Inflammatory macrophage (primary cell): ENCODE results near the gene SOCS7.

Source experiments
- DNase-seq, 2 donors: peaks; one replicate each; pipeline ENCODE4 v3.0.0-alpha.2; 2020 to 2022

SOCS7 gene

GRCh38 chr17:38364741-38365140 is 13.1 kb downstream of the SOCS7 start:
- DNase-seq = no peak

GRCh38 chr17:38369124-38369886 is 17.7 kb downstream of the SOCS7 start:
- DNase-seq = no peak

- DNase-seq = no peak
These were observed 27.8 kb downstream of the SOCS7 start for GRCh38 chr17:38379448-38379847.

DNA sequence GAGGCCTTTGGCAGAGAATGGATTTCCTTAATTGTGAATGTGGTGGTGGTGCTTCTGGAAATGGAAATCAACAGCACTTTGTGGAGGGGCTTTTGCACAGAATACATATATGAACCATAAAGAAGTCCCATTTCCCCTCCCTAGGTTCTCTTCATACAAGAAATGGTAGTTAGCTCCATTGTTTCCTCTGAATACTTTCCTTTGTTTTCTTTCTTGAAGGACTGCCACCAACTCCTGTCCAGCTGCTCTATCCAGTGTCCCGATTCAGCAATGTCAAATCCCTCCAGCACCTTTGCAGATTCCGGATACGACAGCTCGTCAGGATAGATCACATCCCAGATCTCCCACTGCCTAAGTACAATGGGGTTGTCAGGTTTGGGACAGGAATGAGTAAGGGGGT is 43.4 kb downstream of the SOCS7 start:
- DNase-seq = no peak

DNA sequence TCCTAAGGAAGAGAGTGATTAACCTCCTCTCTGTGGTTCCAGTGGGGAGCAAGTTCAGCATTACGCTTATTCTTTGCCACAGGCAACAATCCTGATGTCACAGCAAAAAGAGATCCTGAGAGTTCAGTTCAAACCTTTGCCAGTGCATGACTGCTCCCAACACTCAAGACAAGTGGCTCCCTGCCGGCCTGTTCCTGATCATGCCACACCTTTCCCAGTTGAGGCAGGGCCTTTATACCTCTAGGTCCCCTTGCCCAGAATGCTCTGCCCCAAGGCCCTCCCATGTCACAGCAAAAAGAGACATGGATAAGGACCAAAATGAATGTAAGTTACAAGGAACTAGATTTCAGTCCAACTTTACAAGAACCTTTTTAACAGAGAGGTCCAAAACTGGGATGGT is 45.6 kb downstream of the SOCS7 start:
- no peak for DNase-seq

DNA sequence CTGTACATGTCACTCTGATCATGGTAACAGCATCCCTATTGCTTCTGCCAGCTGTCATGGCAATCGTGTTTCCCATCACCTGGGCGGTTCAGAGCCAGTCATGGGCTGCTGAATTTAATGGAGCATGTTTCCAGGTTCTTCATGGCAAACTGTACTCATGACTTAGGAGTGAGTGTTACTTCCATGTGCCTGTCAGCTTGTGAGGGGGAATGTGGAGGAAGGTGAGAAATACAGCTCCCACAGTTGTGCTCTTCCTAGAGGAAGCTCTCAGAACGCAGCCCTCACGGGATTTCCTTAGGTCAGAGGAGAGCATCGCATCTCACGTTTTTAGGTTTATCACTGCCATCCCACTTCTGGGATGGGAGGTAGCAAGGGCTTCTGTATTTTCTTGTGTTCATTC is 48.6 kb downstream of the SOCS7 start:
- DNase-seq = no peak

GRCh38 chr17:38401459-38401858 is 49.8 kb downstream of the SOCS7 start:
- no peak for DNase-seq

- no peak for DNase-seq
These were observed 51.3 kb downstream of the SOCS7 start for GRCh38 chr17:38402897-38403296.

DNA sequence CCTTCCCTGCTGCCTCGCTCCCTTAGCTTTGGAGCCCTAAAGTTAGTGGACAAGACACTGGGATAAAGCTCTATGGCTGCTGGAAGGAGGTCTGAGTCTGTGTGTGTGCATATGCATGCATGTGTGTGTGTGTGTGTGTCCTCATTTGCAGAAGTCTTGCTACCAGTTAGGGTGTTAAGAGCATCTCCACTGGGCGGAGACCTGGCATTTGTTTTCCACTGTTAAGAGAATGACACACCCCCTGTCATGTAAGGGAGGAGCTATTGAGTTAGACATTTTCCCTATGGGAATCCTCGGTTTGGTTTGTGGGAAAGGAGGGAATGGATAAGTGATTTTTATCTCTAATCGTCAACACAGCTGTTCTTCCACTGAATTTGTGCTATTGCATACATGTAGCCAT is 51.8 kb downstream of the SOCS7 start:
- DNase-seq = no peak

GRCh38 chr17:38404174-38404943 is 52.7 kb downstream of the SOCS7 start:
- no peak for DNase-seq

- no peak for DNase-seq
These were observed 54.0 kb downstream of the SOCS7 start for GRCh38 chr17:38405654-38406053.

GRCh38 chr17:38410201-38410600 is 58.6 kb downstream of the SOCS7 start:
- DNase-seq = no peak

GRCh38 chr17:38415250-38416194 is 63.9 kb downstream of the SOCS7 start:
- no peak for DNase-seq

DNA sequence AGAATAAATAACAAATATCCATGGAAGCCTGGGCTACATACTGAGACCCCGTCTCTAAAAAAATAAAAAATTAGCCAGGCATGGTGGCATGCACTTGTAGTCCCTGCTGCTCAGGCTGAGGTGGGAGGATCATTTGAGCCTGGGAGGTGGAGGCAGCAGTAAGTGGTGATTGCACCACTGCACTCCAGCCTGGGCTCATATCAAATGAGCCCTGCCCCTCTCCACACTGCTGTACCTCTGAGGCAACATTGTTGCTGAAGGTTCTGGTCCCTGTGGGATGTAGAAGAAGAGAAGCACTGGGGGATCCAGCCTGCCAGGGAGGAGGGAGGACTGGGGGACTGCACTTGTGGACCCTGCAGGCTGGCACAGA is 65.2 kb downstream of the SOCS7 start:
- no peak for DNase-seq

- no peak for DNase-seq
These were observed 65.7 kb downstream of the SOCS7 start for GRCh38 chr17:38417210-38417951.

- no peak for DNase-seq
These were observed 66.5 kb downstream of the SOCS7 start for GRCh38 chr17:38418062-38418692.

DNA sequence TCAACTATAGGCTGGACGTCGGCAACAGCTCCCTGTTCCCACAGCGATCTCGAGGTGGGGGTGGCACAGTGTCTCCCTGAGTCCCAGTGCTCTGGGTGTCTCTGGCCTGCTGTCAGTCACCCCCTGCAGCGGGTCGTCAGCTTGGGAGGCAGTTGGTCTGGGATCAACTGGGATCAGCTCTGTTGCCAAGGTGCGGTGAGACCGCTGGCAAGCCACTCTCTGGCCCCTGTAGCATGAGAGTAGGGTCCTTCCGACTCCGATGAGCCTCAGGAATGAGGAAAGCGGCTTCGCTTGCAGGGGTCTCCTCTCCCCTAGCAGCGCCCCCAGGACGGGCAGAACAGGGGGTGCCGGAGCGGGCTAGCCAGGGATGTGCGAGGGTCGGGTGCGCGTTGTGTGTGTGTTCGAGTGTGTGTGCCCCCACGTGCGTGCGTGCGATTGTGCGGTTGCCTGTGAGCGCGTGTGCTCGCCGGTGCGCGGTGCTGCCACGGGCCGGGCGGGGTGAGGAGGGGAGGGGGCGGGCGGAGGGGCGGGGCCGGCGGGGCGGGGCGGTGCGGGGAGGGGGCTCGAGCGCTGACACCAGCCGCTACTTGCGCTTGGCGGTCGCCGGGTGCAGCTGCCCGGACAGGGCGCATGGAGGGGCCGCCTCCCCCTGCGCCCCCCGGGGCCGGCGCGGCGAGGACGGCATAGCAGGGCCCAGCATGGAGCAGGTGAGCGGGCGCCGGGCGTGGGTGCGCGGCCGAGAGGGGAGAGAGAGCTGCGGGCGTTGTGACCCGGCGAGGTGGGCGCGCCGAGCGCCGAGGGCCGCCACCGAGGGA is 67.3 kb downstream of the SOCS7 start:
- no peak for DNase-seq

DNA sequence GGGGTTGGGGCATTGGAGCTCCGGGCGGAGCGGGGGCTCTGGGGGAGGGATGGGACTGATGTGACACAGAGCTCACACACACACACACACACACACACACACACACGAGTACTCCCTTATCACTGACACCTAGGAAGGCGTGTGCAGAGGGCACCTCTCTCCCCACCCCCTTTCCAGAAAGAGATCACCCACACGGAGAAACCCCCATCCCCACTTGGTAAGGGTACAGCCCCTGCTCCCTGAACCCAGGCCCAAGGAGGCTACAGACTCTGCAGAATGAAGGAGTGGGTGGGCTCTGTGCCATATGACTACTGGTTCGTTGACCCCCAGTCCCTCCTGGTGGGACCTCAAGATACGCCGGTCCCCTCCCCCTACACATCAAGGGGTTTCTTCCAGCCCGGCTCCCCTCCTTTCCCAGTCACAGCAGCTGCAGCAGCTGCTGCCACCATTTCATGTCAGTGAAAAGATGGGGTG is 67.9 kb downstream of the SOCS7 start:
- no peak for DNase-seq

DNA sequence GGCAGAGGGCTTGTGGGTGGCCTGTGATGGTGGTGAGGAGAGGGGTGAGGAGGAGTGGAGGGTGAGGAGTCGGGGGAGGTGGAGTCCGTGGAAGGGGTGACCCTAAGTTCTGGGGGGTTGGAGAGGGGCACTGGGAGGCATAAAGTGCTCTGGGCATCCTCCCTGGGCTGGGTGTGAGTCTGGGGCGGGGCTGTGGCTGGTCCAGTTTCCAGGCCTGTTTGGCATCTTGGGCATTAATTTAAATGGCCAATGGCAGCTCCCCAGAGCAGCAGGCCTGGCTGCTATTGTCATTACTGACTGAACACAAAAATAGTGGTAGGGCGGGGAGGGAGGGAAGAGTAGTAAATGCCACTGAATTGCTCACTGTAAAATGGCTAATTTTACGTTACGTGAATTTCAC is 68.9 kb downstream of the SOCS7 start:
- DNase-seq = no peak

GRCh38 chr17:38421171-38421841 is 69.7 kb downstream of the SOCS7 start:
- DNase-seq = no peak
